GM12865 (cell line): ENCODE results near the gene TNFRSF21.

Experiments used
- DNase-seq: peaks from one replicate; pipeline ENCODE4 v3.0.0; 2010; ENCODE audit warnings: low read depth
- H3K4me3 ChIP-seq: 2 replicates; pipeline ENCODE4 v1.5.1; 2011; ENCODE audit warnings: mild to moderate bottlenecking, low read depth, low read length, control low read depth
- TF ChIP-seq, protein P1 (sequence below): IDR thresholded peaks from 2 replicates; pipeline ENCODE4 v1.5.1; 2011; ENCODE audit warnings: low read length, control low read depth, low read depth, inconsistent platforms; ENCODE audit not compliant: insufficient read depth; ENCODE audit errors: missing control alignments

TNFRSF21 gene

DNA sequence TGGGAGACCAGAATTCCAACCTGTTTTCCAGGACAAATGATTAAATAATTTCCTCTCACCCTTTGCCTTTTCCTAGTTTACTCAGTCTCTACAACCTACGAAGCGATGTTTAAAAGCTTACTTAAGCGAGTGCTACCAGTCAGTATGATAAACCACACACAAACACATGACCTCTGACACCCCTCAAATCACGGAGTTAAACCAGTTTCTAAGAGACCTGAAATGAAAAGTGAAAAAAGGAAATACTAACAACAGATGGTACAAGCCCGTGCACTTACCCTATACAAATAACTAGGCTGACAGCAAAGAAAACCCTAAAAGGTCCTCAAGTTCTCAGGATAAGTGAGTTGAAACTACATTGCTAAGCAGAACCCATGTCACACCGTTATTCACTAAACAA is 7.7 kb downstream of the TNFRSF21 start:
- peak; percentile 44 for DNase-seq
- no peak overlapping the region for H3K4me3 ChIP-seq
- TF ChIP-seq, protein P1, sequence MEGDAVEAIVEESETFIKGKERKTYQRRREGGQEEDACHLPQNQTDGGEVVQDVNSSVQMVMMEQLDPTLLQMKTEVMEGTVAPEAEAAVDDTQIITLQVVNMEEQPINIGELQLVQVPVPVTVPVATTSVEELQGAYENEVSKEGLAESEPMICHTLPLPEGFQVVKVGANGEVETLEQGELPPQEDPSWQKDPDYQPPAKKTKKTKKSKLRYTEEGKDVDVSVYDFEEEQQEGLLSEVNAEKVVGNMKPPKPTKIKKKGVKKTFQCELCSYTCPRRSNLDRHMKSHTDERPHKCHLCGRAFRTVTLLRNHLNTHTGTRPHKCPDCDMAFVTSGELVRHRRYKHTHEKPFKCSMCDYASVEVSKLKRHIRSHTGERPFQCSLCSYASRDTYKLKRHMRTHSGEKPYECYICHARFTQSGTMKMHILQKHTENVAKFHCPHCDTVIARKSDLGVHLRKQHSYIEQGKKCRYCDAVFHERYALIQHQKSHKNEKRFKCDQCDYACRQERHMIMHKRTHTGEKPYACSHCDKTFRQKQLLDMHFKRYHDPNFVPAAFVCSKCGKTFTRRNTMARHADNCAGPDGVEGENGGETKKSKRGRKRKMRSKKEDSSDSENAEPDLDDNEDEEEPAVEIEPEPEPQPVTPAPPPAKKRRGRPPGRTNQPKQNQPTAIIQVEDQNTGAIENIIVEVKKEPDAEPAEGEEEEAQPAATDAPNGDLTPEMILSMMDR: no peak

DNA sequence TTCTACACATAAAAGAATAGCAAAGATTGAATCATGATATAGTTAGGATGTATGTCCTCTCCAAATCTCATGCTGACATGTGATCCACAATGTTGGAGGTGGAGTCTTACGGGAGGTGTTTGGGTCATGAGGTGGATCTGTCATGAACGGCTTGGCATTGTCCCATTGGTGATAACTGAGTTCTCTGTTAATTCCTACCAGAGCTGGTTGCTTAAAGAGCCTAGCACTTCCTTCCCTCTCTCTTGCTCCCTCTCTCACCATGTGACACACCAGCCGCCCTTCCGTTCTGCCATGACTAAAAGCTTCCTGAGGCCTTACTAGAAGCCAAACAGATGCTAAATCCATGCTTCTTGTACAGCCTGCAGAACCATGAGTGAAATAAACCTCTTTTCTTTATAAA is 8.3 kb downstream of the TNFRSF21 start:
- no peak for DNase-seq
- TF ChIP-seq, protein P1: no peak
- no peak overlapping the region for H3K4me3 ChIP-seq

DNA sequence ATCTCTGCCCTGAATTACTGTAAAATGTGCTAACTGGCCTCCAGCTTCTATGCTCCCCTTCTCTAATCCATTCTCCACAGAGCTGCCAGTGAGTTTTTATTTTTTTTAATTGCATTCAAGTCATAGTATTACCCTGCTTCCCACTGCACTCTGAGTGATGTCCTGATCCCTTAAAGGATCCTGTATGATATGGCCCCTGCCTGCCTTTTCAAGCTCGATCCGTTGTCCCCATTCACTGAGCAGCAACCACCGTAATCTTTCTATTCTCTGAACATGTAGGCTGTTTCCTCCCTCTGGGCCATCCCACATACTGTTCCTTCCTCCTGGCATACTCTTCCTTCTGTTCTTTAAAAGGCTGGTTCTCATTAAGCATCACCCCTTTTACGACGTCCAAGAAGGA is 9.3 kb downstream of the TNFRSF21 start:
- no peak for DNase-seq
- H3K4me3 ChIP-seq: no peak overlapping the region
- TF ChIP-seq, protein P1: no peak

DNA sequence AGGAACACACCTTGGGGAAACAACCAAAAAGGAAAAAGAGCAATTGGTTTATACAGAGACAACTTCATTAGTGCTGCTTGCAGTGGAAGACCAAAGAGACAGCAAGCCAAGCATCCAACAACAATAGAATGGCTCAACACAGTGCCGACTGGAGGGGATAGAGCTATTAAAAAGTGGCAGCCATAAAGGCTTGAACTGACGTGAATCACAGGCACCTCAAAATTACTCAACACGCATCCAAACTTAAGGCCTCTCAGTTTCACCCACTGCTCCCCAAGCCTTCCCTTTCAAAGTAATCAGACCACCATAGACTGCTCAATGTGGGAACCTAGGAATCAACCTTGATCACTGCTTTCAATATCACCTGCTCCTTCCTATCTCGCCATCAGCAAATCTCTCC is 9.7 kb downstream of the TNFRSF21 start:
- TF ChIP-seq, protein P1: no peak
- H3K4me3 ChIP-seq: no peak overlapping the region
- DNase-seq: no peak

DNA sequence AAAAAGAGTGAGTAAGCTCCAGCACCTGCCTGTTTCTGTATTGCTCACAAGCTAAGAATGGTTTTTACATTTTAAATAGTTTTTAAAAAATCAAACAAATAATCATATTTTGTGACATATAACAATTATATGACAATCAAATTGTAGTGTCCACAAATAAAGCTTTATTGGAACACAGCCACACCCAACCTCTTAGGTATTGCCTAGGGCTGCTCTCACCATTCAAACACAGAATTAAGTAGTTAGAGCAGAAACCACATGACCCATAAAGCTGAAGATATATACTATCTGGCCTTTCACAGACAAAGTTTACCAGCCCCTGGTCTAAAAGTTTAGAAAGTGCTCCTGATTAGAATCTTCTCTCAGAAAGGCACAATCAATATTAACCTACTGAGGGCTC is 11.2 kb downstream of the TNFRSF21 start:
- no peak for DNase-seq
- TF ChIP-seq, protein P1: no peak
- no peak overlapping the region for H3K4me3 ChIP-seq

DNA sequence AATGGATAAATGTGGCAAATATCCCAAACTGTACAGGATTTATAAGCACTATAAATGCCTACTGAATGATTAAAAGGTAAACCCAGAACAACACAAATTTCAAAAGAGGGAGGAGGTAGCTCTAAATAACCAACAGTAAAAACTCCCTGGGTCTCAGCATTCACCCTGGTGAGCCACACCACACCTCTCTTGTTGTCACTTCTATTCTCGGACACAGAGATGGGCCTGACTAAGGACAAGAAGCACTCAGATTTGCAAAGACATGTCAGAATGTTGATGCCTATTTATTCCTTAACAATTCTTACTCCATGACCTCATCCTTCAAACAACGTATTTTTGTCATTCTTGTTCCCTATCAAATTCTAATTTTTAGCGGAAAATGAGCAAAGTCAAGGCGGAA is 14.7 kb downstream of the TNFRSF21 start:
- no peak overlapping the region for H3K4me3 ChIP-seq
- no peak for DNase-seq
- TF ChIP-seq, protein P1: no peak

DNA sequence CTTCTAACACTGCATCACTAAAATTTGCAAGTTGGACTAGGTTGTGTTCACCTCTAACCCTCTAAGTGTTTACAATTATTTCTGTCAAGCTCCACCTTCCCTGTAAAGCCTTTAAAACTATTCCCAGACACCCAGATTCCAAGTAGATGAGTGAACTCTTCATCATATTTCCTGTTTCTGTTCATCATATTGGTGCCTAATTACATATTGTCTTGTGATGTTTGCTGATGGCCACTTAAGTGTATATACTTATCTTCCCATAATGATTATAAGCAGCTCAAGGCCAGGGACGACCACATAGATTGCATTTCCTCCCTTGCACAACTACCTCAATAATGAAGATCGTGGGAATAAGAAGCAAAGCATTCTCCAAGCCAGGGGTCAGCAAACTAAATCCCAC is 16.8 kb downstream of the TNFRSF21 start:
- DNase-seq: no peak
- TF ChIP-seq, protein P1: no peak
- H3K4me3 ChIP-seq: no peak overlapping the region
